ENCODE data around the gene GNLY.
A peak's percentile ranks its signal among the peaks of the same experiment; 100 is the strongest.

GNLY gene

GRCh38 chr2:85695691-85696668 is 1.8 kb downstream of the GNLY start:
- H3K4me3 Mint-ChIP-seq: peak overlapping the region; percentile 45
- H3K36me3 Mint-ChIP-seq: no peaks in the 10 kb centered on the region
- no peaks in the 10 kb centered on the region for H3K9me3 Mint-ChIP-seq
- H3K27ac Mint-ChIP-seq: no peak overlapping the region
- H3K4me1 Mint-ChIP-seq: no peaks in the 10 kb centered on the region
- no peaks in the 10 kb centered on the region for H3K27me3 Mint-ChIP-seq

- peaks cover 7% of the 10 kb centered on the region for H3K4me1 Mint-ChIP-seq
- no peaks in the 10 kb centered on the region for H3K36me3 Mint-ChIP-seq
- peak overlapping the region; percentile 16 for H3K4me3 Mint-ChIP-seq
- no peaks in the 10 kb centered on the region for H3K27me3 Mint-ChIP-seq
- no peak overlapping the region for H3K27ac Mint-ChIP-seq
- H3K9me3 Mint-ChIP-seq: no peaks in the 10 kb centered on the region
Measured at GRCh38 chr2:85697096-85697495, 2.9 kb downstream of the GNLY start.

GRCh38 chr2:85697716-85698115 is 3.6 kb downstream of the GNLY start:
- Mint-ChIP-seq H3K4me3 (peak overlapping the region; percentile 16), H3K9me3 (no peaks in the 10 kb centered on the region), H3K27ac (no peak overlapping the region)

GRCh38 chr2:85698184-85698879 is 4.2 kb downstream of the GNLY start:
- Mint-ChIP-seq H3K9me3 (no peaks in the 10 kb centered on the region), H3K36me3 (no peaks in the 10 kb centered on the region), H3K27ac (no peak overlapping the region), H3K4me1 (peaks cover 19% of the 10 kb centered on the region), H3K27me3 (no peaks in the 10 kb centered on the region), H3K4me3 (no peak overlapping the region)

More at GRCh38 chr2:85697716-85698115, 3.6 kb downstream of the GNLY start:
- H3K36me3 Mint-ChIP-seq: no peaks in the 10 kb centered on the region
- H3K27me3 Mint-ChIP-seq: no peaks in the 10 kb centered on the region
- peaks cover 13% of the 10 kb centered on the region for H3K4me1 Mint-ChIP-seq

- Mint-ChIP-seq H3K4me1 (peaks cover 20% of the 10 kb centered on the region), H3K27ac (no peak overlapping the region), H3K9me3 (no peaks in the 10 kb centered on the region), H3K27me3 (no peaks in the 10 kb centered on the region), H3K36me3 (no peaks in the 10 kb centered on the region), H3K4me3 (no peak overlapping the region)
Measured at GRCh38 chr2:85698880-85699254, 4.7 kb downstream of the GNLY start.

- Mint-ChIP-seq H3K27me3 (no peaks in the 10 kb centered on the region), H3K9me3 (no peaks in the 10 kb centered on the region), H3K4me1 (peaks cover 23% of the 10 kb centered on the region), H3K4me3 (no peak overlapping the region), H3K27ac (no peak overlapping the region), H3K36me3 (no peaks in the 10 kb centered on the region)
Measured at GRCh38 chr2:85699325-85699724, 5.2 kb downstream of the GNLY start.

- Mint-ChIP-seq H3K36me3 (no peaks in the 10 kb centered on the region), H3K9me3 (no peaks in the 10 kb centered on the region), H3K27me3 (peaks cover 1% of the 10 kb centered on the region), H3K4me1 (peaks cover 29% of the 10 kb centered on the region), H3K4me3 (no peak overlapping the region), H3K27ac (peak overlapping the region; percentile 81)
Measured at GRCh38 chr2:85702172-85702571, 8.0 kb downstream of the GNLY start.

- peaks cover 30% of the 10 kb centered on the region for H3K4me1 Mint-ChIP-seq
Measured at GRCh38 chr2:85702800-85703199, 8.6 kb downstream of the GNLY start.

GRCh38 chr2:85703329-85703728 is 9.2 kb downstream of the GNLY start:
- Mint-ChIP-seq H3K27me3 (peaks cover 3% of the 10 kb centered on the region), H3K4me3 (no peak overlapping the region), H3K4me1 (peaks cover 30% of the 10 kb centered on the region), H3K27ac (peak overlapping the region; percentile 10), H3K36me3 (no peaks in the 10 kb centered on the region), H3K9me3 (no peaks in the 10 kb centered on the region)

More at GRCh38 chr2:85702800-85703199, 8.6 kb downstream of the GNLY start:
- H3K27me3 Mint-ChIP-seq: peaks cover 2% of the 10 kb centered on the region
- H3K27ac Mint-ChIP-seq: peak overlapping the region; percentile 81
- no peak overlapping the region for H3K4me3 Mint-ChIP-seq
- H3K9me3 Mint-ChIP-seq: no peaks in the 10 kb centered on the region
- H3K36me3 Mint-ChIP-seq: no peaks in the 10 kb centered on the region

GRCh38 chr2:85704038-85704437 is 9.9 kb downstream of the GNLY start:
- H3K27ac Mint-ChIP-seq: peak overlapping the region; percentile 26
- H3K4me3 Mint-ChIP-seq: no peak overlapping the region
- no peaks in the 10 kb centered on the region for H3K9me3 Mint-ChIP-seq
- peaks cover 30% of the 10 kb centered on the region for H3K4me1 Mint-ChIP-seq
- no peaks in the 10 kb centered on the region for H3K36me3 Mint-ChIP-seq
- peaks cover 3% of the 10 kb centered on the region for H3K27me3 Mint-ChIP-seq

- Mint-ChIP-seq H3K27me3 (peaks cover 3% of the 10 kb centered on the region), H3K4me3 (no peak overlapping the region), H3K9me3 (no peaks in the 10 kb centered on the region), H3K36me3 (no peaks in the 10 kb centered on the region), H3K27ac (peak overlapping the region; percentile 52), H3K4me1 (peaks cover 30% of the 10 kb centered on the region)
Measured at GRCh38 chr2:85704800-85705679, 10.9 kb downstream of the GNLY start.

- Mint-ChIP-seq H3K36me3 (no peaks in the 10 kb centered on the region), H3K9me3 (no peaks in the 10 kb centered on the region), H3K27me3 (peaks cover 3% of the 10 kb centered on the region), H3K4me3 (no peak overlapping the region), H3K4me1 (peaks cover 30% of the 10 kb centered on the region), H3K27ac (no peak overlapping the region)
Measured at GRCh38 chr2:85705680-85706039, 11.5 kb downstream of the GNLY start.

- Mint-ChIP-seq H3K27ac (no peak overlapping the region), H3K4me3 (no peak overlapping the region), H3K36me3 (no peaks in the 10 kb centered on the region), H3K4me1 (peaks cover 30% of the 10 kb centered on the region), H3K27me3 (peaks cover 3% of the 10 kb centered on the region), H3K9me3 (no peaks in the 10 kb centered on the region)
Measured at GRCh38 chr2:85706063-85706462, 11.9 kb downstream of the GNLY start.

- Mint-ChIP-seq H3K9me3 (no peaks in the 10 kb centered on the region), H3K27ac (no peak overlapping the region), H3K4me1 (peaks cover 27% of the 10 kb centered on the region), H3K36me3 (no peaks in the 10 kb centered on the region), H3K27me3 (peaks cover 3% of the 10 kb centered on the region), H3K4me3 (no peak overlapping the region)
Measured at GRCh38 chr2:85706599-85707296, 12.6 kb downstream of the GNLY start.

- Mint-ChIP-seq H3K4me3 (no peak overlapping the region), H3K27me3 (peaks cover 3% of the 10 kb centered on the region), H3K27ac (no peak overlapping the region), H3K4me1 (peaks cover 21% of the 10 kb centered on the region), H3K9me3 (no peaks in the 10 kb centered on the region), H3K36me3 (no peaks in the 10 kb centered on the region)
Measured at GRCh38 chr2:85707304-85707703, 13.1 kb downstream of the GNLY start.
